Left lobe of liver (tissue), 2 donors: ENCODE data around the gene CD80. TPM values are rescaled to one million over a fixed set of nuclear protein-coding genes. Genes with fewer than 3 reads are reported as not detected.
A peak's percentile ranks its signal among the peaks of the same experiment; 100 is the strongest.

Experiments
- ATAC-seq: fragments of 200-7000 bp; cut with Tn5 transposase; one replicate; pipeline ENCODE4 v1.9.1; 2020; ENCODE audit warnings: mild to moderate bottlenecking, moderate library complexity
- DNase-seq: peaks from one replicate; pipeline ENCODE4 v3.0.0-alpha.2; 2020; ENCODE audit warnings: low spot score
- total RNA-seq: library from RNA; stranded (reverse); gene quantifications from one replicate; pipeline ENCODE4 v1.2.1, GENCODE V29; 2021
- donor health status: DM: no; HTN: no; CAD: no; lungs with moderate emphysema.
- donor health status: DM: no; HTN: yes; CAD: no.

CD80 gene
- total RNA-seq, 1 donor from 2014 or later, result 0.23 TPM

- DNase-seq, result no peak
- ATAC-seq, result no peak
Observed at GRCh38 chr3:119500901-119501300, 58.5 kb downstream of the CD80 start.

GRCh38 chr3:119500265-119500664 lies 59.1 kb downstream of the CD80 start:
- DNase-seq (no peak), ATAC-seq (no peak)

GRCh38 chr3:119498186-119499011 lies 61.0 kb downstream of the CD80 start, which contains the start of gene TIMMDC1:
Gene TIMMDC1 (plus strand): TSS chr3:119498547. CDS start chr3:119498734, 187 bp downstream.
- peak; percentile 99 for DNase-seq
- peak; percentile 98 for ATAC-seq

GRCh38 chr3:119497820-119498185 lies 61.6 kb downstream of the CD80 start:
- ATAC-seq (peak; percentile 34), DNase-seq (no peak)

DNA sequence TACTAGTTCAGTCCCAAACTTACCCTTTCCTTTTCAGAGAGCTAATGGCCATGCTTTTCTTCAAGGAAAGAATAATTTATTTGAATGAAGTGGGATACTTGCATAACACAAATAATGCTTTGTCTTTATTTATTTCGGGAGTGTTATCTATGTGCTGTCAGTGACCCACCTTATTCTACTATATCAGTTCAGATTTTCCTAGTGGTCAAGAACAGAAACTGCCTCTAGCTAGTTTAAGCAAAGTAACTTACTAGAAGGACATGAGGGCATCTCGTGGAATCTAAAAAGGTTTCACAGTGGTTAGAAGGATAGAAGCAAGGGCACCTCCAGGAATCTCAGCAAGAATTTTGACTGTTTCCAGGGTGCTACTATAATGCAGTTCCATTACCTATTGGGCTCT lies 64.8 kb downstream of the CD80 start:
- DNase-seq (no peak), ATAC-seq (no peak)

GRCh38 chr3:119492810-119493209 lies 66.6 kb downstream of the CD80 start:
- no peak for DNase-seq

GRCh38 chr3:119492128-119492527 lies 67.3 kb downstream of the CD80 start:
- no peak for ATAC-seq
- no peak for DNase-seq

More at GRCh38 chr3:119492810-119493209, 66.6 kb downstream of the CD80 start:
- no peak for ATAC-seq

DNA sequence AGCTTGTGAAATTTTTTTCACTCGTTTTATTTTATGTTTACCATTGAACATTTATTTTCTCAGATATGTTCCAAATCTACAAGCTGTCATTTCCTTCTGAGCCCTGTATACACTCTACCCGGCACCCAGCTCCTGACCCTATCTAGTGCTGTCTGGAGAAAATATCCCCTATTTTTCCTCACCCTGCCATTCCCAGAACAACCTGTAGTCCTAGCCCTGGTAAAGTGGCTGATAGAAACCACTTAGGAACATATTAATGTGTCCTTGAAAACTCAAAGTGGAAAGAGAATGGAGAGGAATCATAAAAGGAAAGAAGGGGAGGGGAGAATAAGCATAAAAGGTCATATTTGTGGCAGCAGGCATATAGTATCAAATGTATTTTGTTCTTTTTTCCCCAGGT lies 69.3 kb downstream of the CD80 start:
- ATAC-seq (no peak), DNase-seq (no peak)

DNA sequence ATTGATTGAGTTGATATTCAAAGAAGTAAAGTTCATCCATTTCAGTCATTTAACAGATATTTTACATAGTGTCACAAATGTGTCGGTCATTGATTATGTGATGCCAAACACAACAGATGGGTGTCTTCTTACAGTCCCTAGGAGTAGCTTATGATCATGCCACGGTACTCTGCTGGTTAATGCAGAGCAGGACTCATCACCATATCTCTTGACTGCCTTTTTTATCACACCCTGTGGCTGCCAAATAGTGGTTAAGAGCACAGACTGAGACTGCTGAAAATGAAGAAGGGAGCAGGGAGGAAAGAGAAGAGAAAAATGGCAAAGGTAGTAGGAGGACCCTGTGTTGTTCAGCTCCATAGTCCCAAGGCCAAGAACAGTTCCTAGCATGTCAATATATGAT lies 73.9 kb downstream of the CD80 start:
- no peak for DNase-seq
- no peak for ATAC-seq

DNA sequence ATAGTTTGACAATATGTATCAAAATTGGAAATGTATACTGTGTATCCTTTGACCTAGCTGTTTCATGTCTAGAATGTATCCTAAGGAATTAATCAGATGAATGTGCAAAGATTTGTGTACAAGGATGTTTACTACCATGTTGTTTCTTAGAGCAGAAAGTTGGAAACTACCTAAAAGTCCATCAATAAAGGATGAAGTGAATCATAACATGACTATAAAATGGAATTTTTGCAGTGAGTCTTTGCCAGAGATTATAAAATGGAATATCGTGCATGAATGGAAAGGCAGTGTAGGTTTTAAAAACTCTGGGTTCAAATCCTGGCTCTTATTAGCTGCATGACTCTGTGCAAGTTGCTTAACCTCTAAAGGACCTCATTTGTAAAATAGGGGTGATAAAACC lies 76.3 kb downstream of the CD80 start:
- DNase-seq (no peak), ATAC-seq (no peak)

- DNase-seq (no peak), ATAC-seq (no peak)
Observed at GRCh38 chr3:119481079-119481478, 78.3 kb downstream of the CD80 start.

Other genes starting within 250 kb of the CD80 start
- 23.4 TPM for gene TMEM39A, start 96.0 kb downstream of the CD80 start, total RNA-seq
- gene POGLUT1, start 90.7 kb downstream of the CD80 start, total RNA-seq, result 8.6 TPM
- gene TIMMDC1, start 61.1 kb downstream of the CD80 start, total RNA-seq, result 52.8 TPM
- gene ADPRH, start 19.9 kb upstream of the CD80 start, total RNA-seq, result 4.1 TPM
- gene PLA1A, start 38.3 kb upstream of the CD80 start, total RNA-seq, result 13.5 TPM
- 0.65 TPM for gene POPDC2, start 101.0 kb upstream of the CD80 start, total RNA-seq
- gene COX17, start 117.8 kb upstream of the CD80 start, total RNA-seq, result 31.0 TPM
- gene CFAP91, start 143.4 kb upstream of the CD80 start, total RNA-seq, result 0.55 TPM
- 206 TPM for gene NR1I2, start 222.5 kb upstream of the CD80 start, total RNA-seq